Tibial nerve (tissue), 4 donors: ENCODE results near the gene NTM.

ENCODE experiments used
- EP300 ChIP-seq, 2 donors: sonication (generic); formaldehyde crosslinking; IDR thresholded peaks; one replicate each; pipeline ENCODE4 v1.6.1; 2017; ENCODE audit warnings: antibody characterized with exemption in 2 of 2, mild to moderate bottlenecking in 1 of 2
- POLR2A ChIP-seq, 2 donors: fragments of 450-650 bp; IDR thresholded peaks; one replicate each; pipeline ENCODE4 v1.6.1; 2017; ENCODE audit warnings: antibody characterized with exemption in 2 of 2, mild to moderate bottlenecking in 2 of 2, moderate library complexity in 2 of 2
- TF ChIP-seq, protein P1 (sequence below), 5 experiments: fragments of 200-600 bp in 3 of 5; fragments of 450-650 bp in 2 of 5; sonication (generic) in 3 of 5; IDR thresholded peaks; one replicate each; pipeline ENCODE4 v1.5.1; 2016 to 2019; ENCODE audit warnings: antibody characterized with exemption in 5 of 5, mild to moderate bottlenecking in 3 of 5, moderate library complexity in 2 of 5

- TF ChIP-seq, protein P1, sequence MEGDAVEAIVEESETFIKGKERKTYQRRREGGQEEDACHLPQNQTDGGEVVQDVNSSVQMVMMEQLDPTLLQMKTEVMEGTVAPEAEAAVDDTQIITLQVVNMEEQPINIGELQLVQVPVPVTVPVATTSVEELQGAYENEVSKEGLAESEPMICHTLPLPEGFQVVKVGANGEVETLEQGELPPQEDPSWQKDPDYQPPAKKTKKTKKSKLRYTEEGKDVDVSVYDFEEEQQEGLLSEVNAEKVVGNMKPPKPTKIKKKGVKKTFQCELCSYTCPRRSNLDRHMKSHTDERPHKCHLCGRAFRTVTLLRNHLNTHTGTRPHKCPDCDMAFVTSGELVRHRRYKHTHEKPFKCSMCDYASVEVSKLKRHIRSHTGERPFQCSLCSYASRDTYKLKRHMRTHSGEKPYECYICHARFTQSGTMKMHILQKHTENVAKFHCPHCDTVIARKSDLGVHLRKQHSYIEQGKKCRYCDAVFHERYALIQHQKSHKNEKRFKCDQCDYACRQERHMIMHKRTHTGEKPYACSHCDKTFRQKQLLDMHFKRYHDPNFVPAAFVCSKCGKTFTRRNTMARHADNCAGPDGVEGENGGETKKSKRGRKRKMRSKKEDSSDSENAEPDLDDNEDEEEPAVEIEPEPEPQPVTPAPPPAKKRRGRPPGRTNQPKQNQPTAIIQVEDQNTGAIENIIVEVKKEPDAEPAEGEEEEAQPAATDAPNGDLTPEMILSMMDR (IDR thresholded peaks at IDR 0.05): no peak
- TF ChIP-seq POLR2A (IDR thresholded peaks at IDR 0.05): no peak
- no peak for TF ChIP-seq EP300 (IDR thresholded peaks at IDR 0.05)
Observed at GRCh38 chr11:131463162-131463561, 92.7 kb downstream of the NTM start.
